Measurements from ENCODE around the gene UST. TPM values are rescaled to one million over a fixed set of nuclear protein-coding genes. Genes with fewer than 3 reads are reported as not detected.

Gene UST
- total and polyA plus RNA-seq, 9 of the 15 experiments (the other 6 are each of a cell fraction or from before 2014, with no cell fraction given): 0.04 to 0.10 TPM; not detected in 7

- TF ChIP-seq EHMT2 (IDR thresholded peaks at IDR 0.05) (no peak), RBM25 (IDR thresholded peaks at IDR 0.05; ENCODE audit: low read depth, low read length, severe bottlenecking) (no peak), CBFA2T2 (conservative IDR thresholded peaks at IDR 0.05) (no peak)
These were observed 222.8 kb downstream of the UST start (continued) for GRCh38 chr6:148969603-148970061.

- Histone ChIP-seq H3K27ac (ENCODE audit: extremely low read depth, low read depth, low read length) (no peak overlapping the region), H4K20me1 (replicated peaks; ENCODE audit: control insufficient read depth, insufficient read depth, low read length) (no peaks in the 10 kb centered on the region), H2AFZ (ENCODE audit: low read depth, low read length) (no peak overlapping the region), H3K4me3 (no peak overlapping the region), H3K9me3 (replicated peaks; ENCODE audit: control insufficient read depth, insufficient read depth, low read depth, low read length) (no peaks in the 10 kb centered on the region), H3K9ac (ENCODE audit: insufficient read depth in 1 of 2, low read depth in 2 of 2, low read length in 2 of 2) (no peak overlapping the region), H3K4me2 (ENCODE audit: insufficient read depth, low read length) (no peak overlapping the region), H3K36me3 (ENCODE audit: control insufficient read depth, insufficient read depth, low read length) (no peaks in the 10 kb centered on the region), H3K9me1 (ENCODE audit: control insufficient read depth, insufficient read depth, low read length) (no peaks in the 10 kb centered on the region), H3K79me2 (ENCODE audit: control insufficient read depth, insufficient read depth, low read length) (no peaks in the 10 kb centered on the region), H3K4me1 (replicated peaks in 1 of 2; ENCODE audit: control insufficient read depth in 2 of 2, insufficient read depth in 2 of 2, low read length in 2 of 2) (peaks cover 0 to 4% of the 10 kb centered on the region in 2 experiments; a peak in 2 of 5 replicates), H3K27me3 (ENCODE audit: control insufficient read depth in 2 of 2, insufficient read depth in 2 of 2, low read length in 2 of 2) (peaks cover 41 to 44% of the 10 kb centered on the region in 2 experiments)
- POLR2A ChIA-PET: interaction anchor here (0.6 to 0.9 kb wide), 2 partner anchors 10 to 539 kb away, joined by 3 read pairs; no protein-coding TSS in a partner anchor
- CTCF ChIA-PET (ENCODE audit: low intra/inter-chr PET ratio): no interaction called here
- no TSS peak for BruUV-seq (replicated peaks)
- DNase-seq (ENCODE audit: extremely low read depth in 1 of 4, low spot score in 3 of 4) (no peak), FAIRE-seq (no peak), ATAC-seq (no peak)
- in situ Hi-C loops (cut with MboI) (no loop called here), intact Hi-C loops (cut with micrococcal nuclease) (no loop called here)
- 0% methylated on average over 6 of the region's 6 CpGs for WGBS (ENCODE audit: insufficient coverage, low coverage, missing lambda C conversion rate)
- TF ChIP-seq KHSRP (IDR thresholded peaks at IDR 0.05) (no peak), ATF3 (IDR thresholded peaks at IDR 0.05) (no peak), ATF3 (CRISPR knock-in tag; conservative IDR thresholded peaks at IDR 0.05) (no peak), HMG20A (CRISPR knock-in tag; conservative IDR thresholded peaks at IDR 0.05) (no peak), SIN3B (IDR thresholded peaks at IDR 0.05; ENCODE audit: low read depth) (no peak), ZNF518B (CRISPR knock-in tag; IDR thresholded peaks at IDR 0.05) (no peak), TEAD1 (CRISPR knock-in tag; IDR thresholded peaks at IDR 0.05) (no peak), BMI1 (IDR thresholded peaks at IDR 0.05; ENCODE audit: low read length) (no peak), MLLT1 (IDR thresholded peaks at IDR 0.05) (no peak), CXXC5 (CRISPR knock-in tag; IDR thresholded peaks at IDR 0.05) (no peak), POU5F1 (IDR thresholded peaks at IDR 0.05; ENCODE audit: borderline replicate concordance, low read depth, low read length, partially characterized antibody) (no peak), ZZZ3 (IDR thresholded peaks at IDR 0.05) (no peak)
These were observed 224.4 kb downstream of the UST start for GRCh38 chr6:148971031-148971927.
